Heart left ventricle (tissue), 13 donors: ENCODE measurements around the gene DKK3.

ENCODE experiments used
- POLR2A ChIP-seq, 2 donors: fragments of 450-650 bp; IDR thresholded peaks; one replicate each; pipeline ENCODE4 v1.6.1; 2017; ENCODE audit warnings: antibody characterized with exemption in 2 of 2, mild to moderate bottlenecking in 2 of 2, moderate library complexity in 2 of 2
- TF ChIP-seq, protein P1 (sequence below), 12 donors: fragments of 200-600 bp; sonication (generic) in 4 of 12; IDR thresholded peaks; one replicate each; pipeline versions ENCODE4 v1.5.0 to v1.8.0; 2018 to 2022; ENCODE audit warnings: antibody characterized with exemption in 12 of 12, mild to moderate bottlenecking in 5 of 12
- donor health status: ischemic (EF 13 %, LVEDD 7.1; RV severe dilation, severe dysfunction).
- donor health status: DM: no; HTN: yes; CAD: no.
- donor health status: DM: no; HTN: no; CAD: no.
- donor health status: ischemic (EF 25% LVEDD 6.9; RV normal size, moderate dysfunction).
- donor health status: ischemic (EF 25% LVEDD 5.7; RV mildly dilated, moderate dysfunction).
- donor health status: ischemic (EF 35%, LVEDD 5.7; RV mildly dilated, moderate dysfunction).
- donor health status: nonischemic (EF 11% LVEDD 7.7; RV severe dilation, severe dysfunction).
- donor health status: DM: yes; HTN: yes; CAD: no.
- donor health status: PGD.
- donor health status: ischemic (EF 29% LVEDD 5.4; RV normal size, mild dysfunction).
- donor health status: nonischemic (EF 23%, LVEDD 6.1; RV moderate dilation, normal function).

- TF ChIP-seq, protein P1, sequence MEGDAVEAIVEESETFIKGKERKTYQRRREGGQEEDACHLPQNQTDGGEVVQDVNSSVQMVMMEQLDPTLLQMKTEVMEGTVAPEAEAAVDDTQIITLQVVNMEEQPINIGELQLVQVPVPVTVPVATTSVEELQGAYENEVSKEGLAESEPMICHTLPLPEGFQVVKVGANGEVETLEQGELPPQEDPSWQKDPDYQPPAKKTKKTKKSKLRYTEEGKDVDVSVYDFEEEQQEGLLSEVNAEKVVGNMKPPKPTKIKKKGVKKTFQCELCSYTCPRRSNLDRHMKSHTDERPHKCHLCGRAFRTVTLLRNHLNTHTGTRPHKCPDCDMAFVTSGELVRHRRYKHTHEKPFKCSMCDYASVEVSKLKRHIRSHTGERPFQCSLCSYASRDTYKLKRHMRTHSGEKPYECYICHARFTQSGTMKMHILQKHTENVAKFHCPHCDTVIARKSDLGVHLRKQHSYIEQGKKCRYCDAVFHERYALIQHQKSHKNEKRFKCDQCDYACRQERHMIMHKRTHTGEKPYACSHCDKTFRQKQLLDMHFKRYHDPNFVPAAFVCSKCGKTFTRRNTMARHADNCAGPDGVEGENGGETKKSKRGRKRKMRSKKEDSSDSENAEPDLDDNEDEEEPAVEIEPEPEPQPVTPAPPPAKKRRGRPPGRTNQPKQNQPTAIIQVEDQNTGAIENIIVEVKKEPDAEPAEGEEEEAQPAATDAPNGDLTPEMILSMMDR (IDR thresholded peaks at IDR 0.05) = no peak
- TF ChIP-seq POLR2A (IDR thresholded peaks at IDR 0.05) = no peak
Measured at GRCh38 chr11:11923828-11924227, 84.6 kb downstream of the DKK3 start.
